Measurements from ENCODE around the gene COL21A1.

GRCh38 chr6:56062836-56063235, 184.5 kb downstream of the COL21A1 start:
- TF ChIP-seq EZH2 (IDR thresholded peaks at IDR 0.05; ENCODE audit: low read length, missing control alignments) (no peak), CTCF (conservative IDR thresholded peaks at IDR 0.05 in 1 of 2, IDR thresholded peaks at IDR 0.05 in 1 of 2; ENCODE audit: low read depth in 1 of 2, low read length in 2 of 2) (no peak)

All from fibroblast of lung (primary cell).